Cardiac septum (tissue), 1 donor: ENCODE data around the gene BBX. TPM values are rescaled to one million over a fixed set of nuclear protein-coding genes. Genes with fewer than 3 reads are reported as not detected.

Source experiments
- DNase-seq: peaks from one replicate; pipeline ENCODE4 v3.0.0-alpha.2; 2020; ENCODE audit warnings: low spot score
- intact Hi-C: fragments of 100-400 bp; cut with DNase I; formaldehyde crosslinking; loops from one replicate; pipeline ENCODE4 v1.14.0; 2022
- total RNA-seq: library from RNA; stranded (reverse); fragmentation: NEBNext Ultra II Directional; extraction: Animal tissue kit (Norgen Biotek cat#: 25700); gene quantifications from one replicate; pipeline ENCODE4 v1.2.1, GENCODE V29; 2021
- donor health status: DM: no; HTN: no; CAD: no.

BBX gene
- total RNA-seq, 1 donor from 2014 or later: 45.3 TPM

- no peak for DNase-seq
Measured at GRCh38 chr3:107765524-107765923, 242.8 kb downstream of the BBX start.

GRCh38 chr3:107767897-107768605, 245.3 kb downstream of the BBX start:
- intact Hi-C loops: no loop called here
- no peak for DNase-seq

More at GRCh38 chr3:107765524-107765923, 242.8 kb downstream of the BBX start:
- intact Hi-C loops: no loop called here

- no peak for DNase-seq
- intact Hi-C loops: no loop called here
Measured at GRCh38 chr3:107769882-107770281, 247.1 kb downstream of the BBX start.

DNA sequence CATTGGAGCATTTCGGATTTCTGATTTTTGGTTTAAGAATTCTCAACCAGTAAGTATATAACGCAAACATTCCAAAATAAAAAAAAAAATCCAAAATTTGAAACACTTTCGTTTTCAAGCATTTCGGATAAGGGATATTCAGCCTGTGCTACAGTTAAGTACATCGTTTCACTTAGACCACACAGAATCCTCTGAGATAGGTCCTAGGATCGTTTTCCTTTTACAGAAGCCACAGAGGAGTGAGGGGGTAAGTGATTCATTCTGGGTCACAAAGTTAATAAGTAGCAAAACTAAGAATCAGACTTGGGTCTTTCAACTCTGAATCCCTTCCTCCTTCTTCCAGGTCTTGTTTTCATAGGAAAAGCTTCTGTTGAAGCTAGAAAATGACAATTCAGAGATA, 249.3 kb downstream of the BBX start:
- intact Hi-C loops: no loop called here

GRCh38 chr3:107775974-107776373, 253.2 kb downstream of the BBX start:
- no peak for DNase-seq
- intact Hi-C loops: no loop called here

More for the DNA sequence above, 249.3 kb downstream of the BBX start:
- no peak for DNase-seq

GRCh38 chr3:107781253-107781652, 258.5 kb downstream of the BBX start:
- intact Hi-C loops: no loop called here
- no peak for DNase-seq

GRCh38 chr3:107782054-107782453, 259.3 kb downstream of the BBX start:
- DNase-seq: no peak
- intact Hi-C loops: no loop called here

GRCh38 chr3:107790612-107791011, 267.9 kb downstream of the BBX start:
- intact Hi-C loops: no loop called here
- DNase-seq: no peak

- no peak for DNase-seq
- intact Hi-C loops: no loop called here
Measured at GRCh38 chr3:107791027-107791426, 268.3 kb downstream of the BBX start.

DNA sequence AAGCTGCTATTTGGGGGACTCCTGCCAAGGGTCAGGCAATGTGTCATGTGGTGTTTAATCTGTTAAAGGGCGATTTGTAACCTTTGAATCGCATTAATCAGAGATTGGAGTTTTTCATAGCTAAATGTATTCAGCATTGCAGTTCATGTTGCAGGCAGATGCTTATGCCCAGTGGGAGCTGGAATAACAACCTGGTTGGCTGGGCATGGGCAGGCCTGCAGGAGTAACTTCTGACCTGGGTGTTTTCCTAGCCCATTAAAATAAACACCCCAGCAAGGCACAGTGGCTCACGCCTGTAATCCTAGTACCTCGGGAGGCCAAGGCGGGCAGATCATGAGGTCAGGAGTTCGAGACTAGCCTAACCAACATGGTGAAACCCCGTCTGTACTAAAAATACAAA, 268.7 kb downstream of the BBX start:
- DNase-seq: no peak
- intact Hi-C loops: no loop called here

- DNase-seq: no peak
Measured at GRCh38 chr3:107794664-107795443, 272.1 kb downstream of the BBX start.

GRCh38 chr3:107795514-107796094, 272.8 kb downstream of the BBX start:
- DNase-seq: no peak

More at GRCh38 chr3:107794664-107795443, 272.1 kb downstream of the BBX start:
- intact Hi-C loops: no loop called here

GRCh38 chr3:107796791-107797190, 274.0 kb downstream of the BBX start:
- intact Hi-C loops: no loop called here
- no peak for DNase-seq

More at GRCh38 chr3:107795514-107796094, 272.8 kb downstream of the BBX start:
- intact Hi-C loops: no loop called here

- intact Hi-C loops: no loop called here
- DNase-seq: no peak
Measured at GRCh38 chr3:107797586-107797985, 274.8 kb downstream of the BBX start.

GRCh38 chr3:107798381-107798780, 275.6 kb downstream of the BBX start:
- no peak for DNase-seq
- intact Hi-C loops: no loop called here

- intact Hi-C loops: no loop called here
- no peak for DNase-seq
Measured at GRCh38 chr3:107800710-107801109, 277.9 kb downstream of the BBX start.

- intact Hi-C loops: no loop called here
- DNase-seq: no peak
Measured at GRCh38 chr3:107803170-107803569, 280.4 kb downstream of the BBX start.

- intact Hi-C loops: no loop called here
- no peak for DNase-seq
Measured at GRCh38 chr3:107806021-107806420, 283.3 kb downstream of the BBX start.

- intact Hi-C loops: no loop called here
Measured at GRCh38 chr3:107806536-107806935, 283.8 kb downstream of the BBX start.

DNA sequence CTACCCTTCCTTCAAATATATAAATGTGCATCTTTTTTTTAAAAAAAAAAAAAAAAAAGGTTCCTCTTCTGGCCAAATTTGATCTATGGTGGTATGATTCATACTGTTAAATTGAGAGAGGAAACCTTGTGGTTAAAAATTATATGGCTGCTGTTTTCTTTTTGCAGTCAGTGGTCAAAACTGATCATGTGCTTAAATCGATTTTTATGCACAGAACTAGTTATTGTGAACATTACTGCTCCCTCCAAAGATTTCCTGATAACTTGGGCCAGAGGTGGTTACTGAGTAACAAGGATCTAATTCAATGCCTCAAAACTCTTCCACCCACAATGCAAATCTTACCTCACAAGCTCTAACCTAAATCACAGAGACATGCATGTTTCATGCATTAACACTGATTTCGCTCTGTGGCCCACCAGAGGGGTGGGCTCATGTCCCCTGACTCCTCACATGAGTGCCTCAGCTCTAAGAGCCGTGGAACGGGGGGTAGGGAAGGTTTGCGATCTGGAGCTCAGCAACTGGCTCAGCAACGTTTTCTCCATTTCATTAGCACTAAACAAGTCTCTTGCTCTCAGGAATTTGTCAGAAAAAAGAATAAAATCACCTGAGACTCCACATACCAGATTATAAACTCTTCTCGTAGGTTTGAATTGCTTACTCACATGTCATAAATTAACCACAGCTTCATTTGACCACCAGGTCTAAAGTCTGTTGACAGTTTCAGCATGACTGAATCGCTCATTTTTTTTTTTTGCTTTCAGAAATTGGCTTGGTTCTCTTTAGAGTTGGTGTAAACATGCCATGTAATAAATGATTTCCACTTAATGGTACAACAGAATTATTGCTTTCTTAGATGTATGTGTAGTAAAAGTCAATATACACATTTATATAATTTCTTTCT, 287.7 kb downstream of the BBX start:
- intact Hi-C loops: no loop called here
- no peak for DNase-seq

More at GRCh38 chr3:107806536-107806935, 283.8 kb downstream of the BBX start:
- no peak for DNase-seq
